Forelimb muscle (tissue), 1 donor: ENCODE measurements around the gene NPTX1. TPM values are rescaled to one million over a fixed set of nuclear protein-coding genes. Genes with fewer than 3 reads are reported as not detected.

ENCODE experiments used
- DNase-seq: peaks from one replicate; pipeline ENCODE4 v3.0.0-alpha.2; 2013; ENCODE audit warnings: low read depth
- polyA plus RNA-seq: library from polyadenylated mRNA; unstranded; fragments of 120-200 nt; gene quantifications from one replicate; pipeline ENCODE4 v1.2.1, GENCODE V29; 2013; ENCODE audit not compliant: insufficient read length

The NPTX1 gene
- polyA plus RNA-seq, 1 donor = 0.22 TPM

GRCh38 chr17:80445007-80445725, 31.2 kb downstream of the NPTX1 start:
- no peak for DNase-seq

DNA sequence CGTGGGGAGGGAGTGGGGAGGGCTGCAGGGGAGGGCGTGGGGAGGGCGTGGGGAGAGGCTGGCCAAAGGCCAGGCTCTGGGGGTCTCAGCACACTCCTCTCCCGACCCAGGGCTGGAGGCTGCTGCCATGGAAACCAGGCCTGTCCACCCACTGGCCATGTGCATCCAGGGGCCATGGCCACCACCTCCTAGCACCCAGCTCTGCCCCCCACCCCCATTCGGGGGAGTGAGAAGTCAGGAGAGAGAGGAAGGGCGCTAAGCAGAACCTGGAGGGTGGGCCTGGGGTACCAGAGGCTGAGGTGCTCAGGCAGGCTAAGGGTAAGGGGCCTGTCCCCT, 31.8 kb downstream of the NPTX1 start:
- no peak for DNase-seq

GRCh38 chr17:80443916-80444643, 32.3 kb downstream of the NPTX1 start:
- no peak for DNase-seq

DNA sequence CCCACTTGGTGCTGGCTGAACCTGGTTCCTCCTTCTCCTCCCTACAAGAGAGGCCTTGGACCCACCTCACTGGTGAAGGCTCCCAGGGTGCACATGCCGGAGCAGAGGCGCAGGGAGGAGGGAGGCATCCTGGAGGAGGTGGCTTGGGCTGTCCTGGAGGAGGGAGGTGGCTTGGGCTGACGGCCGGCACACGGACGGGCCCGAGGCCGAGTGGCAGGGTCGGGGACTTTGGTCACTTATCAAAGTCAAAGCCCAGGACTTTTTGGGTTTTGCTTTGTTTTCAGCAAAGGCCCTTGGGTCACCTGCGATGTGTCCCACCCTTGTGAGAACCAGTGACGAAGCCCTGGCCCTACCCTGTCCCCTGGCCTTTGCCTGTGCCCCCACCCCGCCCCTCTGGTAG, 32.9 kb downstream of the NPTX1 start:
- DNase-seq = no peak

GRCh38 chr17:80442764-80443163, 33.6 kb downstream of the NPTX1 start:
- no peak for DNase-seq

DNA sequence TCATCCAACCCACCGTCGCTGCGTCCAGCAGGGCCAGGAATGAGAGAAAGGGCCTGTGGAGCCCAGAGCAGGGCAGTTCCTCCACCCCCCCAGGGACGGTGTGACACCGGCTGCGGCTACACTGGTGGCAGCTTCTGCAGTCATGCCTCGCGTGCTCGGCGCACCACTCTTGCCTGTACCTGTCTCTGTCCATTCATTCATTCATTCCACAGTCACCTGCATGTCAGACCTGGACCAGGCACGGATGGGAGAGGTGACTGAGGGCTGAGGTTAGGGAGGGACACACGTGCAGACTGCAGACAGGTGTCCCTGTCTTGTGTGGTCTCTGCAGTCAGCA, 34.1 kb downstream of the NPTX1 start:
- no peak for DNase-seq

GRCh38 chr17:80441598-80442322, 34.6 kb downstream of the NPTX1 start:
- DNase-seq = no peak

DNA sequence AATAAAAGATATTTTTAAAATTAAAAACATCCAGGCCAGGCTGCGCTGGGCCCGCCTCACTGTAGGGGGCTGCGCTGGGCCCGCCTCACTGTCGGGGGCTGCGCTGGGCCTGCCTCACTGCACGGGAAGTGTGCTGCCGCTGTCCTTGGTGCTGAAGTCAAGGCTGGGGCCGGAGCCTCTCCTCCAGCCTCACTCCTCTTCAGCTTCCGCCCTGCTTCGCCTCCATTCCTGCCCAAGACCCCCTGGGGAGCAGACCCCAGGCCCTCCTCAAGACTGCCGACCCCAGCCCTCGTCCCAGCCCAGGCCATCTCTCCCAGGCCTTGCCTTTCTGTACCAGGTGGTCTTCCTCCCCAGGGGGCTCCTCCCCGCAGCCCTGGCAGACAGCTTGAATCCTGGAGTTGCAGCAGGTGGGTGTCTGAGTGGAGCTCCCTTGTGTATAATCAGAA, 35.3 kb downstream of the NPTX1 start:
- no peak for DNase-seq

DNA sequence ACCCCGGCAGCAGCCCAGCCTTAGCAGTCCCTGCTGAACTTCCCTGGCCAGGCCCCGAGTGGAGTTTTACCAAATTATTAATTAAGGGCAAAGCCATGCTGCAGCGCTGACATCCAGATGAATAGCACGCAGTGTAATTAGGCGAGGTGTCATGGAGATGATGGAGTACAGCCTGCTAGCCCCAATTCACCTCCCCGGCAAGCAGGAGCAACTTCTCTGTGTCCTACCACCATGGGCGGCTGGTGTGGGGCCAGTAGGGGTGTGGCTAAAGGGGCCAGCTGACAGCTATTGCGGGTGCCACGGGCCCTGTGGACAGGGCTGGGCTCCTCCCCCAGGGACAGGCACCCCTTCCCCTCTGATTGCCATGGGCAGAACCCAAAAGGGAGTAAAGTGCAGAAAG, 36.9 kb downstream of the NPTX1 start:
- no peak for DNase-seq

- DNase-seq = no peak
These were observed 37.6 kb downstream of the NPTX1 start for GRCh38 chr17:80438806-80439205.

GRCh38 chr17:80437532-80437931, 38.9 kb downstream of the NPTX1 start:
- DNase-seq = no peak

DNA sequence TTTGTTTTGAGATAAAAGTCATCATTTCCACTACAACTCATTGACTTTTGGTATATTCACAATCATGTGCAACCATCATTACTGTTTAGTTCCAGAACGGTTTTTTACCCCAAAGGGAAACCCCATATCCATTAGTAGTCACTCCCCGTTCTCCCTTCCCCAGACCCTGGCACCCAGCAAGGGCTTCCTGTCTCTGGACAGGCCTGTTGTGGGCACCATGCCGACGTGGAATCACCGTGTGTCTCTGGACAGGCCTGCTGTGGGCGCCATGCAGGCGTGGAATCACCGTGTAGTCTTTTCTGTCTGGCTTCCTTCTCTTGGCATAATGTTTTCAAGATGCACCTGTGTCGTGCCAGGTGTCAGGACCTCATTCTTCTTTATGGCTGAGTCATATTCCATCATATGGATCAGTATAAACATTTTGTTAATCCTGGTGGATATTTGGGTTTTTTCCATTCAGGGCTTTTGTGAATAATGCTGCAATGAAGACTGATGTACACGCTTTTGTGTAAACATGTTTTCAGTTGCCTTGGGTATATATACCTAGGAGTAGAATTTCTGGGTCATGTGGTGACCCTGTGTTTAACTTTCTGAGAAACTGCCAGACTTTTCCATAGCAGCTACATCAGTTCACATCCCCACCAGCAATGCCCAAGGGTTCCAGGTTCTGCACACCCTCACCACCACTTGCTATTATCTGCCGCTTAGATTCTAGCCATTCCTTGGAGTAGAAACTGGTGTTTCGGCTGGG, 42.3 kb downstream of the NPTX1 start:
- DNase-seq = no peak

- no peak for DNase-seq
These were observed 43.4 kb downstream of the NPTX1 start for GRCh38 chr17:80432961-80433550.

DNA sequence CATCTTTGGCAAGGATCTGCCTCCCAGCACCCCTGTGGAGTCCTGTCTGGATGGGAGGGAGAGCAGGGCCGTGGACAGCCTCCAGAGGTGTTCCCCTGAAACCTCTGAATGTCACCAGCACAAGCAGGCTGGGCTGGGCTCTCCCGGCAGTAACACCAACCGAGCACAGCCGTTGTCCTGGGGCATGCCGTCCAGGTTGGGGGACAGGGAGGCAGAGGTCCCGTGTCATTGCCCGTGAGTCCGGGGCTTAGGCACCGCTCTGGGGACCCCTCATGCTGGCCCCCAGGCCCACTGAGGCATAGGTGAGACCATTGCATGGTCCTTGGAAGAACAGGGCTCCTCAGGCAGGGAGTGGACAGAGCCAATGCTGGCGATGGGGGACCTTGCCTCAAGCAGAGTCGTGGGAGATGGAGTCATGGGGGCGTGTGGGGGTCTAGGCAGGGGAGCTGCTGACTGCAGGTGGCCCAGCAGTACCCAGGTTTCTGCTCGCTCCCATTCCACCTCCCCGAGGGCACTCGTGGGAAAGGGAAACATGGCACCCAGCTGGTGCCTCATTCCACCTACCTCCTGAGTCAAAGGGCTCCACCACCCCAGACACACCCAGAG, 44.0 kb downstream of the NPTX1 start:
- DNase-seq = no peak

DNA sequence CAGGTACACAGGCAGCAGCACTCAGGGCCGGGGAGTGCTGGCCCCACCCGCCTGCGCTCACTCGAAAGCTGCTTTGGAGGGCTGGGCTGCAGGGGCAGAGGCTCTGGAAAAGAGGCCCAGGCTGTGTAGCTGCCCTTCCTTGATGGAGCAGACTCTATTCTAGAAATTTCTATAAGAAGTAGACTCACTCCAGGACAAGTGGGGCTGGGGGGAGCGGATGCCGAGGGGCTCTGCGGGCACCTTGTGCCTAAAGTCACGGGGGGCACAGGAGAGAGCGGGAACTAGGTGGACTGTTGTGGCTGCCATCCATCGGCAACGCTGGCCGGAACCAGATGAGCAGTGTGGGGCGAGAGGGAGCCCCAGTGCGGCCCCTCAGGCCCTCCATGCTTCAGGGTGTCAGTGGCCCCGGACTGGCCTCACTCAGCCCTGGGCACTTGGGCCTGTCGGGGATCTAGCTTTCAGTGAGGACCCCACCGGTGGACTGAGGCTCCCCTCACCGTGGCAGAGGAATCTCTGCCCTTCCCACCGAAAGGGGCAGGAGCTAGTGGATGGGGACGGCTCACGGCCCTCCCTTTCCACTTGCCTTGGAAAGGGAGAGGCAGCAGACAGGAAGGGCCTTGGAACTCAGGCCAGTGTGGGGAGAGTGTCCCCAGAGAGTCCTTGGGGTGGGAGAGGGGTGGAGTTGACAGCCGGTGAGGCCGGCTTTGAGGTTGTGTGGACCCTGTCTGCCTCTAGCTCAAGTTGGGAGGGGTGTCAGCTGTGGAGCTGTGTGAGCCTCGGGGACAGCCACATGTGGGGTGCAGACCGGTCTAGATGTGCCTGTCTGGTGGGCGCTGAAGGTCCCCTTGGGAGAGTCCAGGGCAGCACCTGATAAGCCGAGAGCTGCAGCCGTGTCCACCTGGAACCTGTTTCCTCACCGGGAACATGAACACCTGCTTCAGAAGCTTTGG, 44.9 kb downstream of the NPTX1 start:
- DNase-seq = no peak

- no peak for DNase-seq
These were observed 45.8 kb downstream of the NPTX1 start for GRCh38 chr17:80430446-80431245.

DNA sequence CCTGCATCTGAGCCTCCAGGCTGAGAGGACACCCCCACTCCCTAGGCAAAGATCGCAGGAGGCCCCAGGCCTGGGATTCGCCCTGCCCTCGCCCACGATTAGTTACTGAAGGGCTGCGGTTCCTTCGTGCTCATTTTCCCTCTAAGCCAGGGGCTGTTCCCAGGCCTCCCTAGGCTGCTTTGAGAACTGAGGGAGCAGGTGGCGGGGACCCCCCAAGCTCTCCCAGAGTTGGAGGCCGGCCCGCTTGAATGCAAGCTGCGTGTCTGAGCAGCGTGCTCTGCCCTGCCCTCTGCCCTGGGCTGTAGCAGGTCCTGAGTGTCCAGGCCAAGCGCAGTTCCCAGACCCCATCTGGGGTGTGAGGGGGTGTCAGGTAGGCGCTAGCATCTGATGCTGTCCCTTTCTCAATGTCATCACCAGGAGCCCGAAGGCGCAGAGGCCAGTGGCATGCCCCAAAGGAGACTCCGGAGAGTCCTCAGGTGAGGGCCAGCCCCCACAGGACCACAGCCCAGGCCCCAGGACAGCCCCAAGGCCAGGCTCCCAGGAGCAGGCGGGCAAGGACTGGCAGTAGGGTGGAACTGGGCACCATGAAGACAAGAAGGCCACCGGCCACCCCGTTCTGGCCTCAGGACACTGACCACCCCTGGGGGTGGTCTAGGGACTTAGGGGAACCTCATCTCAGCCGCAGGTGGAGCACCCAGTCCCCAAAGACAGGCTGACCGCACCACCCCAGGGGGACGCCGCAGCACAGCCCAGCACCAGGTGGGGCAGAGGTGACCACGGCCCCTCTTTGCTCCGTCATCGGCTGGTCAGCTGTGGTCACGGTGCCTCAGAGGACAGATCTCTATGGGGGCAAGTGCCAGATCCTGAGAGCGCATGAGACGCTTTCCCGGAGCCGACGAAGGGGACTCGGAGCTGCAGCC, 46.8 kb downstream of the NPTX1 start:
- DNase-seq = no peak

DNA sequence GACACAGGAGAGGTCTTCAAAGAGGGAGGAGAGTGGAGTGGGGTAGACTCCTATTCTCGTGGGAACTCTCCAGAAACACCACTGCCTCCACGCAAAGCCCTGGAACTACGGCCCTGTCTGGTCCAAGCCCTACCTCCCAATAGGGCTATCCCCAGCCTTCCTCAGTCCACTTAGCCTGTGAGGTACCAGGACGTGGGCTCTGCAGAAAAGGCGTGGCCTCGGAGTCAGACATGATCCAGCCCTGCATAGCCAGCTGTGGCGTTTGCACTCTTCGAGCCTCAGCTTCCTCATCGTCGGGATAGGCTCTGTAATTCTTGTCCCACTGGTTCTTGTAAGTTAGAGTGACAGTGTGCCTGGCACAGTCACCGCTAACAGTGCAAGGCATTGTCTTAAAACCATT, 47.6 kb downstream of the NPTX1 start:
- DNase-seq = no peak
